Peyer's patch (tissue), 4 donors: ENCODE results near the gene CD164L2.

ENCODE experiments used
- CTCF ChIP-seq, 6 experiments: fragments of 450-650 bp in 4 of 6; fragments of 200-600 bp in 2 of 6; sonication (generic) in 1 of 6; IDR thresholded peaks; one replicate each; pipeline ENCODE4 v1.5.1; 2017 to 2019; ENCODE audit warnings: antibody characterized with exemption in 6 of 6, mild to moderate bottlenecking in 3 of 6, moderate library complexity in 1 of 6
- POLR2A ChIP-seq, 2 donors: fragments of 450-650 bp; IDR thresholded peaks; one replicate each; pipeline ENCODE4 v1.5.1; 2017; ENCODE audit warnings: antibody characterized with exemption in 2 of 2, mild to moderate bottlenecking in 2 of 2, moderate library complexity in 2 of 2

DNA sequence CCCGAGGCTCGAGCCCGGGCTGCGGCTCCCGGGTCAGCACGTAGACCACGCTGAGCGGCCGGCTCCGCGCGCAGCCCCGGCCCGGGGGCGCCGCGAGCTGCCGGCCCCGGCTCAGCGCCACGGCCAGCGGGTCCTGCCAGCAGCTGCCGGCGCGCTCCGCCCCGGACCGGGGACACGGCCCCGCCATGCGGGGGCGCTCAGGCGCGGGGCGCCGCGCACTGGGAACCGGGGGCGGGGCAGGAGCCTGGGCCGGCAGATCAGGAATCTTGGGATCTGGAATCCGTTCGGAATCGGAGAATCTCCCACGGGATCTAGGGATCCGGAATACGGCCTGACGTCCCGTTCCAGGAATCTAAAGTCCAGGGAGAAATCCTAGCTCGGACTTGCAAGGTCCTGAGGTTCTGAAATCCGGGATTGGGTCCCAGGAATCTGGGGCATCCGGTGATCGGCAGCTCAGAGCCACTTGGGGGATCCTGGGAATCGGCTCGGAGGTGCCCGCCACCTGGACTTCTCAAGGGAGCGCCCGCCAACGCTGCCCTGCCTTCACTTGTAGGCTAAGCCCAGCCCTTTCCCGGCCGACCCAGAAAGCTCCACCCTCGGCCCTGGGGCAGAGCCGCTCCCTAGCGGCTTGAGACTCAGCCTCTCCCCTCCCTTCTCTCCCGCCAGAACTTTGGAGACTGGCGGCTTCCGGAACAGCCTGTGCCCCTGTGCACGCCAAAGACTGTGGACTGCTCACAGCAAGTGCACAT is 16.5 kb downstream of the CD164L2 start, which contains the start of gene MAP3K6:
- TF ChIP-seq CTCF (IDR thresholded peaks at IDR 0.05) (peak in 4 of 6 experiments; percentile 22 to 45 (median 30)), POLR2A (IDR thresholded peaks at IDR 0.05) (peak; percentile 56 to 63)
